GM20000 (cell line): Measurements from ENCODE around the gene CD68.
A peak's percentile ranks its signal among the peaks of the same experiment; 100 is the strongest.

Experiments used
- DNase-seq: peaks from one replicate; pipeline ENCODE4 v3.0.0; 2012; ENCODE audit warnings: low spot score
- CTCF ChIP-seq: IDR thresholded peaks from 2 replicates; pipeline ENCODE4 v1.5.1; 2012; ENCODE audit warnings: mild to moderate bottlenecking, control low read depth; ENCODE audit errors: extremely low read depth, missing control alignments

Gene CD68

GRCh38 chr17:7572588-7573323 is 6.7 kb upstream of the CD68 start:
- no peak for TF ChIP-seq CTCF
- DNase-seq, result peak; percentile 99

GRCh38 chr17:7573324-7574080 is 5.9 kb upstream of the CD68 start:
- peak; percentile 92 for DNase-seq
- no peak for TF ChIP-seq CTCF

GRCh38 chr17:7574176-7574953 is 5.1 kb upstream of the CD68 start:
- no peak for TF ChIP-seq CTCF
- DNase-seq, result no peak

- DNase-seq, result no peak
- no peak for TF ChIP-seq CTCF
Observed at GRCh38 chr17:7575481-7575883, 4.0 kb upstream of the CD68 start.

GRCh38 chr17:7575959-7576358 is 3.5 kb upstream of the CD68 start:
- TF ChIP-seq CTCF, result no peak
- no peak for DNase-seq

GRCh38 chr17:7576432-7576937 is 3.0 kb upstream of the CD68 start:
- TF ChIP-seq CTCF, result no peak
- no peak for DNase-seq
